NCI-H226 (cell line): ENCODE measurements around the gene SLC32A1.

Experiments used
- DNase-seq: peaks from one replicate; pipeline ENCODE4 v3.0.0-alpha.2; 2015

SLC32A1 gene

GRCh38 chr20:38755324-38755910, 31.1 kb downstream of the SLC32A1 start:
- DNase-seq: no peak

- peak; percentile 12 for DNase-seq
These were observed 33.0 kb downstream of the SLC32A1 start for GRCh38 chr20:38757145-38757775.

- no peak for DNase-seq
These were observed 34.8 kb downstream of the SLC32A1 start for GRCh38 chr20:38759106-38759505.

GRCh38 chr20:38760978-38761377, 36.7 kb downstream of the SLC32A1 start:
- DNase-seq: no peak

GRCh38 chr20:38762174-38762573, 37.9 kb downstream of the SLC32A1 start:
- no peak for DNase-seq

- DNase-seq: no peak
These were observed 39.3 kb downstream of the SLC32A1 start for GRCh38 chr20:38763616-38764015.

GRCh38 chr20:38764567-38765318, 40.5 kb downstream of the SLC32A1 start:
- peak; percentile 80 for DNase-seq

GRCh38 chr20:38766071-38766470, 41.8 kb downstream of the SLC32A1 start:
- DNase-seq: no peak

GRCh38 chr20:38769376-38770295, 45.4 kb downstream of the SLC32A1 start:
- no peak for DNase-seq

GRCh38 chr20:38770546-38770945, 46.3 kb downstream of the SLC32A1 start:
- DNase-seq: no peak

- no peak for DNase-seq
These were observed 46.7 kb downstream of the SLC32A1 start for GRCh38 chr20:38770970-38771369.

- no peak for DNase-seq
These were observed 47.3 kb downstream of the SLC32A1 start for GRCh38 chr20:38771621-38772020.

GRCh38 chr20:38774167-38774566, 49.9 kb downstream of the SLC32A1 start:
- DNase-seq: no peak

GRCh38 chr20:38776363-38776762, 52.1 kb downstream of the SLC32A1 start:
- no peak for DNase-seq
